DMS53 treated with DMSO at 0.1 percent for 48 hours (cell line): ENCODE results near the gene SPDYA.

Experiments used
- DNase-seq: peaks from one replicate; lab custom pipeline; 2025; ENCODE audit not compliant: unreplicated experiment; lab: John Stamatoyannopoulos, UW

SPDYA gene

GRCh38 chr2:28824207-28824606 lies 13.6 kb downstream of the SPDYA start:
- DNase-seq = no peak

DNA sequence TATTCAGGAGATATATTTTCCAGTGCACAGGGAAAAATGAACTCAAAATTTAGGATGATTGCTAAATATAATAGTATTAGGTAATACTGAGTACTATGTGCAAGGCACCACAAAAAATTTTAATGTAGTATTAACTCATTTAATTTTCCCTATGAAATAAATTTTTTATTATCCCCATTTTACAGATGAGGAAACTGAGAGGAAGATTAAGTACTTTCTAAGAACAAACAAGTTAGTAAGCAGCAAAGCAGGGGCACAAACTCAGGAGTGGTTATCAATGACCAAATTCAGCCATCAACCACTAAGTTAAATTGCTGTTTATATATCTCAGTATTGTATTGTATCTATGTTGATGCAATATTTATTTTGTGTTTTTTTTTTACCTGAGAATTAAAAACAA lies 14.2 kb downstream of the SPDYA start:
- no peak for DNase-seq

- DNase-seq = no peak
Measured at GRCh38 chr2:28828382-28828781, 17.7 kb downstream of the SPDYA start.

- DNase-seq = no peak
Measured at GRCh38 chr2:28833740-28834470, 23.3 kb downstream of the SPDYA start.

GRCh38 chr2:28835781-28836180 lies 25.1 kb downstream of the SPDYA start:
- no peak for DNase-seq

DNA sequence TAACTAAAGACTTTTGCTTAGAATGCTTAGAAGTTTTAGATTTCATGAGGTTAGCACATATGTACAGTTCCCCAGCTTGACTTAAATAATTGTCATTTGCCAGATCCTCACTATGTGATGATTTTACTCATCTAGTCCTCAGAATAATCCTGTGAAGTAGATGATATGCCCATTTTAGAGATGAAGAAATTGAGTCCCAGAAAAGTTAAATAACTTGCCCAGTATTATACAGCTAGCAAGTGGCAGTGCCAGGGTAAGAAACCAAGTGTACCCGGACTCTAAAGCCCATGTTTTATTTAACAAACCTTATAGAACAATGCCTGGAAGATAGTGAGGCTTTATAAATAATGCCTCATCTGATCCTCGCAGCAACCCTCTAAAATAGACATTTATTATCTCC lies 28.3 kb downstream of the SPDYA start:
- no peak for DNase-seq

DNA sequence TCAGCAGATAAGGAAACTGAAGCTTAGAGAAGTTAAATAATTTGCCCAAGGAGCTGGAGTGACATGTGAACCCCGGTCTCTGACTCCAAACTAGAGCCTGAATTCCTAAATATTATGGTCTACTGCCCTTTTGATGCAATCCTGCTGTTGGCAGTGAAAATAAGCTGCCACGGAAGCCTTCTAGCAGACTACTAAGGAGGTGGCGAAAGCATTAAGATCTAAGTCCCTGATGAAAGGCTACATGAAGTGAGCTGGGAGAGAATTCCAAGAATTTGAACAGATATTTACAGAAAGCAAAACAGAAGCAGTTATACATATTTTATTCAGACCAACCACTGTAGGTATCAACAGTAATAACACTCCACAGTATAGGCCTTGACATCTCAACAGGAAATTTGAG lies 31.4 kb downstream of the SPDYA start:
- no peak for DNase-seq

DNA sequence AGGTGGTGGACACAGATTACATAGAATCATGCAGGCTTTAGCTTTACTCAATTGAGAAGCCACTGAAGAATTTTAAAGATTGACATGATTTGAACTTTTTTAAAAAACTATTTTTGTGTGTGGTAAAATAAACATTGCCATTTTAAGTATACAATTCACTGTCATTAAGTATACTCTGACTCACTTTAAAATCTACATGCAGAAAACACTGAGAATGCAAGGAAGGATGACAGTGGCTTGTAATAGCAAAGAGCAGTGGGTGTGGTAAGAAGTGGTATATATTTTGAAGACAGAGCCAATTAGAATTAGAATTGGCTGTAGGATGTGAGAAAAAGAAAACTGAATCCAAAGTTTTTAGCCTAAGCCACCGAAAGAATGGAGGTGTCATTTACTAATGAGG lies 44.6 kb downstream of the SPDYA start:
- no peak for DNase-seq

DNA sequence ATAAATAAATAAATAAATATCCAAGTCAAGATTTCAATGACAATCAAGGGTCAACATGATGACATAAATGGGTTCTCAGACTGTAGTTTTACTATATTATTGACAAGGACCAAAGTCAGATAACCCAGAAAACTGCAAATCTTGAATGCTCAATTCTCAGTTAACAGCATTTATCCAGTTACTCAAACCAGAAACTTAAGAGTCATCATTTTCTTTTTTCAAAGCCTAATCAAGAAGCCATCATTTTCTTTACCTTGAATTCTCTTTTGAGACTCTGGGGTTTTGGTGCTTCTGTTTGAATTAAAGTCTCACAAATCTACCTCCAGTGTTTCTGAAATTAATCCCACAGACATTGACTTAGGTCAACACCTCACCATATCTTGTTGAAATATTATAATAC lies 45.3 kb downstream of the SPDYA start:
- no peak for DNase-seq

DNA sequence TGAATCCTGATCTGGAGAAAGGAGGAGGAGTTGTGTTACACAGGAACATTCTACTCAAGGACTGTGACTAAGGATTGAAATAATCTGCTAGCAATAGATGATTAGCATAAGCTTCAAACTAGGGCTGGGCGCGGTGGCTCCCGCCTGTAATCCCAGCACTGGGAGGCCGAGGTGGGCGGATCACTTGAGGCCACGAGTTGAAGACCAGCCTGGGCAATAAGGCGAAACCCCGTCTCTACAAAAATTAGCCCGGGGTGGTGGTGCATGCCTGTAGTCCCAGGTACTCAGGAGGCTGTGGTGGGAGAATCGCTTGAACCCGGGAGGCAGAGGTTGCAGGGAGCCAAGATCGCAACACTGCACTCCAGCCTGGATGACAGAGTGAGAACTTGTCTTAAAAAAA lies 58.0 kb downstream of the SPDYA start:
- DNase-seq = no peak

GRCh38 chr2:28869494-28870145 lies 59.0 kb downstream of the SPDYA start:
- no peak for DNase-seq

DNA sequence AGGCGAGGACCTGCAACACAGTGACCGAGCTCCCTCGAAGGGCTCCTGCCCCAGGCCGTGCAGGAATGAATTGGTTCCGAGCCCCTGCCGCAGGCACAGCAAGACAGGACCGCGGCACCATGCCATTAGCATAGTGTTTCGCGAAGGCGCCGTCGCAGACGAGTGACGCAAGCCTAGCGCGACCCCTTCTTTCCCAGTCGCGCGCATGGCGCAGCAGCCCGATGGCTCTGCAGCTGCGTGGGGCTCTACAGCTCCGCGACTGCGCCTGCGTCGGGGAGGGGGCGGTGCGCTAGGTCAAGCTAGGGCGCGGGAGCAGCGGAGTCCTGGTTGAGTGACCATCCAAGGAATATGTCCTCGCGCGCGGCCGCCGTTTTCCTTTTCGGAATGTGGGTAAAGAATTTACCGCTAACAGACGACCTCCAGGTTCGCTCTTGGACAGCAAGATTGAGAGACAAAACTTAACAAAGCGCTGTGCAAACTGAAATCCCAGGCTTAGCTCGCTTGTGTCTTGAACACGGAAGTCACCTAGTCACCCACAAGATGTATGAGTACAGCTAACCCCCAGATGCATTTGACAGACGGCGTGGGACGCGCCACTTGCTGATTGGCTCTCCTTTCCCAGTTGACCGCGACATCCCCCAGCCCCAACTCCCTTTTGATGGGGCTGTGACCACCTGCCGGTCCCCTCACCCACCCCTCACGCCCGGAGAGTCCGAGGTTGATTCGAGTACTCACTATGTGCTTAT lies 59.7 kb downstream of the SPDYA start, which contains the start of gene TRMT61B:
TRMT61B (minus strand) TSS at position 164 of the 746 bp plus-strand sequence; CDS start at position 132, 32 bp downstream.
- peak; percentile 83 for DNase-seq

DNA sequence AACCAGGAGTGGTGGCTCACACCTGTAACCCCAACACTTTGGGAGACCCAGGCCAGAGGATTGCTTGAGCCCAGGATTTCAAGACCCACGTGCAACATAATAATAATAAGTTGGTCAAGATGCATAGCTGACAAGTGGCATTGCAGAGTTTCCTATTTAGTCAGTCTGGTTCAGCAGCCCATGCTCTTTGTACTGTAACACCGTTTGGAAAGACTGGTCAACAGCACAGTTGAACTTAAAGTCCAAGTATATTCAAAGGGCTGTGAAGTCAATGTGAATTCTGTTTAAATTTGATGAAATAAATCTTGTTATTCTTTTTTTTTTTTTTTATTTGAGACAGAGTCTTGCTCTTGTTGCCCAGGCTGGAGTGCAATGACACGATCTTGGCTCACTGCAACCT lies 61.0 kb downstream of the SPDYA start:
- no peak for DNase-seq

GRCh38 chr2:28880193-28880592 lies 69.6 kb downstream of the SPDYA start:
- DNase-seq = no peak

GRCh38 chr2:28893488-28893887 lies 82.9 kb downstream of the SPDYA start:
- DNase-seq = no peak

DNA sequence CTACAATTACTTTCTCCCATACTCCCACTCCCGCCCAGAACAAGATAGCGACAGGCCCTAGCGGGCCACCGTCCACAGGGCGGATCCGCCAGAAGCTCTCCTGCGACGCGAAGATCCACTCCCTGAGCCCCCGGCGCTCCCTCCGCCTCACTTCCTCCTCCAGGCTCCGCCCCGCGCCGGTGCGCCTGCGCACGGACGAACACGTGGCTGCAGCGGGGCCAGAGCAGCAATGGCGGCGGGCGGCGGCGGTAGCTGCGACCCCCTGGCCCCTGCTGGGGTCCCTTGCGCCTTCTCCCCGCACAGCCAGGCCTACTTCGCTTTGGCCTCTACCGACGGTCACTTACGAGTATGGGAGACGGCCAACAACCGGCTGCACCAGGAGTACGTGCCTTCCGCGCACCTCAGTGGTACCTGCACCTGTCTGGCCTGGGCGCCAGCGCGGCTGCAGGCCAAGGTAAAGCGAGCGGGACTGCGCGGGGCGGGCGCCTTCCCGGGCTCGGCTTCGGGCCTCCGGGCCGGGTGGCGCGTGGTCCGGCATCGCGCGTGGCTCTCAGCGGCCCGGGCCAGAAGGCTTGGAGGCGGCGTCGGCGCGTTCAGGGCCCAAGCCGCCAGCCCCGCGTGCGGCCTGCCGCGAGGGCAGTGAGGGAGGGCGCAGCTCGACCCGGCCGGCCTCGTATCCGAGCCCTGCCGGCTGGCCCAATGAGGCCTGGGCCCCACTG lies 84.0 kb downstream of the SPDYA start, which contains the start of gene WDR43:
WDR43 (plus strand) TSS at position 198 of the 719 bp plus-strand sequence; CDS start at position 230, 32 bp downstream.
- peak; percentile 89 for DNase-seq

DNA sequence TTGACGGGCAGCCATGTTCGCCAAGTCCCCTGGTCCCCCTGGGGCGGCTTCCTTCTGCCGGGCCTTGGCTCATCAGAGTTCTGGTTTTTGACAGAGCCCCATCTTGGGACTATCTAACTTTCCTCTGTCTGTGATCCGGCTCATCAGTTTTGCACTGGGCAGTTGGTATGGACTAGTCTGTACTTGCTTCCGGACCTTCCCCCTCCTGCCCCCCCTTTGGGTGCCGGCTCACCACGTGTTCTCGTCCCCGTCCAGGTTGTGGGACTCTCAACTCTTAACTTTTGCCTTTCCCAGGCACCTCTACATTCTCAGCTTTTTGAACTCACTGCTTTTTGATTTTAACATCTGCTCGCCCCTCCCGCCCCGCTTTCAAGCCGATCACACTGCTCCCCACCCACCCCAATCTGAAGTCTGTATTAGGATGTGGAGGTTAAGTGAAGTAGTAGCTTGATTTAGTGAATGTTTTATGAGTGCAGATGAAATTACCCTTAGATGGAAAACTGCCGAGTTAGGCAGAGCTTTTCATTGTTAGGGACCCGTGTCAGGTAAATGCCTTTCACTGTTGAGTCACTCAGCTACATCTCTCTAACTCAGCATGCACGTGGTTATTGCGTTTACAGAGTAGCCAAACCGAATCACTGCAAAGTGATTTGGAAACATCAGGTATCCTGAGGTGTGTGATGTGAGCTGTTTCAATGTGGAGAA lies 84.7 kb downstream of the SPDYA start:
- peak; percentile 1 for DNase-seq

- no peak for DNase-seq
Measured at GRCh38 chr2:28896906-28897305, 86.3 kb downstream of the SPDYA start.

- no peak for DNase-seq
Measured at GRCh38 chr2:28898048-28898447, 87.4 kb downstream of the SPDYA start.
